H9 (cell line): ENCODE measurements around the gene SP8. TPM values are rescaled to one million over a fixed set of nuclear protein-coding genes. Genes with fewer than 3 reads are reported as not detected.

Experiments
- DNase-seq: peaks from one replicate; pipeline ENCODE4 v3.0.0-alpha.2; 2017
- H2AFZ ChIP-seq: one replicate; pipeline ENCODE4 v1.6.1; 2013; ENCODE audit warnings: mild to moderate bottlenecking, low read length, control low read depth, moderate library complexity
- H2AK5ac ChIP-seq: 2 replicates; pipeline ENCODE4 v1.6.1; 2013; ENCODE audit warnings: low read length, control low read depth, mixed read lengths; ENCODE audit not compliant: insufficient read length
- H2BK120ac ChIP-seq: one replicate; pipeline ENCODE4 v1.6.1; 2013; ENCODE audit warnings: low read depth, mild to moderate bottlenecking, low read length, control low read depth, inconsistent platforms; ENCODE audit not compliant: poor library complexity, severe bottlenecking
- H2BK12ac ChIP-seq: 2 replicates; pipeline ENCODE4 v1.6.1; 2013; ENCODE audit warnings: low read length, control low read depth, mixed read lengths, low read depth; ENCODE audit not compliant: insufficient read length
- H2BK15ac ChIP-seq: 2 replicates; pipeline ENCODE4 v1.6.1; 2013; ENCODE audit warnings: low read depth, low read length, control low read depth
- H2BK20ac ChIP-seq: one replicate; pipeline ENCODE4 v1.6.1; 2013; ENCODE audit warnings: low read depth, mild to moderate bottlenecking, low read length, control low read depth, inconsistent platforms; ENCODE audit not compliant: poor library complexity, severe bottlenecking
- H2BK5ac ChIP-seq: 2 replicates; pipeline ENCODE4 v1.6.1; 2013; ENCODE audit warnings: low read length, control low read depth, mixed read lengths; ENCODE audit not compliant: insufficient read length
- H3K14ac ChIP-seq: 2 replicates; pipeline ENCODE4 v1.6.1; 2013; ENCODE audit warnings: low read length, control low read depth; ENCODE audit not compliant: insufficient read depth
- H3K18ac ChIP-seq: 2 replicates; pipeline ENCODE4 v1.6.1; 2013; ENCODE audit warnings: low read depth, mild to moderate bottlenecking, mixed read lengths, low read length, control low read depth; ENCODE audit not compliant: insufficient read length
- H3K23ac ChIP-seq: 2 replicates; pipeline ENCODE4 v1.6.1; 2013; ENCODE audit warnings: low read length, control low read depth, mixed read lengths, low read depth; ENCODE audit not compliant: insufficient read length
- H3K23me2 ChIP-seq: 2 replicates; pipeline ENCODE4 v1.6.1; 2013; ENCODE audit warnings: low read depth, mild to moderate bottlenecking, mixed read lengths, low read length, control low read depth; ENCODE audit not compliant: insufficient read length, poor library complexity, severe bottlenecking
- H3K27ac ChIP-seq: 2 replicates; pipeline ENCODE4 v1.5.1; 2013; ENCODE audit warnings: low read length, control low read depth, mixed read lengths, low read depth; ENCODE audit not compliant: insufficient read length
- H3K27me3 ChIP-seq: 2 replicates; pipeline ENCODE4 v1.6.1; 2013; ENCODE audit warnings: low read length, control low read depth, inconsistent platforms; ENCODE audit not compliant: insufficient read depth
- H3K4ac ChIP-seq: 2 replicates; pipeline ENCODE4 v1.6.1; 2013; ENCODE audit warnings: low read depth, mild to moderate bottlenecking, control low read depth, inconsistent platforms, low read length, moderate library complexity
- H3K4me1 ChIP-seq: 2 replicates; pipeline ENCODE4 v1.6.1; 2013; ENCODE audit warnings: low read length, control low read depth, inconsistent platforms; ENCODE audit not compliant: insufficient read depth
- H3K4me2 ChIP-seq: 2 replicates; pipeline ENCODE4 v1.6.1; 2013; ENCODE audit warnings: low read length, control low read depth, mixed read lengths; ENCODE audit not compliant: insufficient read length, insufficient read depth
- H3K56ac ChIP-seq: 2 replicates; pipeline ENCODE4 v1.6.1; 2013; ENCODE audit warnings: low read depth, mild to moderate bottlenecking, mixed read lengths, low read length, control low read depth; ENCODE audit not compliant: insufficient read length
- H3K79me1 ChIP-seq: 2 replicates; pipeline ENCODE4 v1.6.1; 2013; ENCODE audit warnings: low read depth, mild to moderate bottlenecking, moderate library complexity, low read length, control low read depth, inconsistent platforms; ENCODE audit not compliant: insufficient read depth, poor library complexity, severe bottlenecking
- H3K79me2 ChIP-seq: 2 replicates; pipeline ENCODE4 v1.6.1; 2013; ENCODE audit warnings: low read length, control low read depth, inconsistent platforms; ENCODE audit not compliant: insufficient read depth
- H3K9ac ChIP-seq: 2 replicates; pipeline ENCODE4 v1.6.1; 2013; ENCODE audit warnings: low read length, control low read depth, mixed read lengths; ENCODE audit not compliant: insufficient read length; ENCODE audit errors: extremely low read depth
- H3K9me3 ChIP-seq: one replicate; pipeline ENCODE4 v1.6.1; 2013; ENCODE audit warnings: low read depth, low read length, inconsistent platforms; ENCODE audit not compliant: control insufficient read depth
- H3T11ph ChIP-seq: one replicate; pipeline ENCODE4 v1.6.1; 2013; ENCODE audit warnings: mild to moderate bottlenecking, low read length, control low read depth, inconsistent platforms
- H4K20me1 ChIP-seq: one replicate; pipeline ENCODE4 v1.6.1; 2013; ENCODE audit not compliant: control insufficient read depth, insufficient read length, insufficient read depth
- H4K5ac ChIP-seq: 2 replicates; pipeline ENCODE4 v1.6.1; 2013; ENCODE audit warnings: low read depth, mild to moderate bottlenecking, mixed read lengths, low read length, control low read depth; ENCODE audit not compliant: insufficient read length
- H4K8ac ChIP-seq: replicated peaks from 2 replicates; pipeline ENCODE4 v1.6.1; 2013; ENCODE audit warnings: low read length, control low read depth, mixed read lengths, low read depth; ENCODE audit not compliant: insufficient read length
- H4K91ac ChIP-seq: 2 replicates; pipeline ENCODE4 v1.6.1; 2013; ENCODE audit warnings: low read depth, mild to moderate bottlenecking, moderate library complexity, mixed read lengths, low read length, control low read depth; ENCODE audit not compliant: insufficient read length
- H3K27ac Mint-ChIP-seq, 3 experiments: 2 replicates in 2 of 3; 3 replicates in 1 of 3; pipeline ENCODE4 v1.8.0; 2020 to 2021; ENCODE audit warnings: mixed read lengths in 3 of 3, mild to moderate bottlenecking in 1 of 3, moderate library complexity in 1 of 3
- H3K27me3 Mint-ChIP-seq: 2 replicates; pipeline ENCODE4 v1.8.0; 2021; ENCODE audit warnings: low read depth, mild to moderate bottlenecking, moderate library complexity, mixed read lengths
- H3K36me3 Mint-ChIP-seq, 3 experiments: 2 replicates in 2 of 3; 3 replicates in 1 of 3; pipeline ENCODE4 v1.8.0; 2020 to 2021; ENCODE audit warnings: low read depth in 3 of 3, mixed read lengths in 3 of 3; ENCODE audit not compliant: insufficient read depth in 1 of 3
- H3K4me1 Mint-ChIP-seq, 2 experiments: 2 replicates each; pipeline ENCODE4 v1.8.0; 2020; ENCODE audit warnings: mixed read lengths in 2 of 2
- H3K4me3 Mint-ChIP-seq, 2 experiments: 2 replicates in 1 of 2; 3 replicates in 1 of 2; pipeline ENCODE4 v1.8.0; 2020 to 2021; ENCODE audit warnings: mild to moderate bottlenecking in 2 of 2, mixed read lengths in 2 of 2, moderate library complexity in 1 of 2
- H3K9me3 Mint-ChIP-seq, 2 experiments: 2 replicates in 1 of 2; 3 replicates in 1 of 2; pipeline ENCODE4 v1.8.0; 2020; ENCODE audit warnings: mild to moderate bottlenecking in 2 of 2, mixed read lengths in 2 of 2, moderate library complexity in 1 of 2
- WGBS: extraction: QIAGEN DNeasy Blood & Tissue Kit; methylation state at CpG from one replicate; pipeline ENCODE4 v1.1.7; 2013; ENCODE audit warnings: missing lambda C conversion rate, low lambda C conversion rate, mixed read lengths; ENCODE audit not compliant: insufficient read length; ENCODE audit errors: extremely low coverage; 5-methylcytosine and 5-hydroxymethylcytosine counted together
- total RNA-seq: library from RNA; stranded (reverse); gene quantifications from 2 replicates; pipeline ENCODE4 v1.2.1, GENCODE V29; 2021
- TF ChIP-seq, protein P1 (sequence below): fragments of 200-600 bp; sonication (generic); conservative IDR thresholded peaks from 3 replicates; pipeline ENCODE4 v1.8.0; 2021; ENCODE audit warnings: antibody characterized with exemption, mild to moderate bottlenecking

Gene SP8
- total RNA-seq, 1 experiment from 2014 or later, result 3.5 TPM

DNA sequence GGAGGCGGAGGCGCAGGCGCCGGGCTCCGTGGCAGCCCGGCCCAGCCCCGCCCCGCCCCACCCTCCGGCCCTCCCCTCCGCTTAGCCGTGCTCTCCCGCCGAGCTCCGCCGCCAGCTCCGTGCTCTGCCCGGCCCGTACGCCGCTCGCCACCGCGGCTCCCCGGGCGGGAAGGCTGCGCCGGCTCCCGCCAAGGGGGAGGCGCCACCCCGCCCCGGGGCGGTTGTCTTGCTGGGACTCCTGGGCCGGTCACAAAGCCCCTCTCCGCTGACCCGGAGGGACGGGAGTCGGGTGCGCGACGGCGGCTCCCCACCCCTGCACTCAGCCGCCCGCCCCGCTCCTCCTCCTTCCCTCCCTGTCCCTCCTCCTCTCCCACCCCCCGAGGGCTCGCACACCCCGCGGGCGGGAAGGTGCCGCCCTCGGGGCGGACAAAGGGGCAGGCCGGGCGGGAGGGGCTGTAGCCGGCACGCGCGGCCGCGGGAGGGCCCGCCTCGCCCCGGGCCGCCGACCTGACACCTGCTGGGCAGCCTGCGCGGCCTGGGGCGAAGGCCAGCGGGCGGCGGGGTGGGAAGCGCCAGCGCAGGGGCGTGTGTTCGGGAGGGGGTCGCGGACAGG is 11.5 kb upstream of the SP8 start:
- no peak overlapping the region for H2AFZ ChIP-seq
- peaks cover 54 to 68% of the 10 kb centered on the region in 2 experiments for H3K4me1 Mint-ChIP-seq
- H3K27me3 Mint-ChIP-seq, result peaks cover 36% of the 10 kb centered on the region

More for the DNA sequence above, 11.5 kb upstream of the SP8 start:
- H3K4me3 Mint-ChIP-seq, result peak overlapping the region; percentile 60 to 80
- peaks cover 16% of the 10 kb centered on the region for H3K27me3 ChIP-seq
- no peak overlapping the region for H3K4ac ChIP-seq
- no peak overlapping the region for H2AK5ac ChIP-seq
- H3K79me2 ChIP-seq, result peaks cover 2% of the 10 kb centered on the region; the same call in 1 of the 2 replicates
- no peak overlapping the region for H2BK120ac ChIP-seq
- H3K4me1 ChIP-seq, result peaks cover 7% of the 10 kb centered on the region
- no peak overlapping the region for H2BK20ac ChIP-seq
- H4K91ac ChIP-seq, result no peak overlapping the region
- no peaks in the 10 kb centered on the region for H3K9me3 ChIP-seq
- H2BK5ac ChIP-seq, result no peak overlapping the region
- H4K20me1 ChIP-seq, result no peaks in the 10 kb centered on the region
- H3K9me3 Mint-ChIP-seq, result no peaks in the 10 kb centered on the region; a peak in 2 of 5 replicates
- peak overlapping the region; percentile 98 for H3K4me2 ChIP-seq
- no peak overlapping the region; a peak in 1 of 7 replicates for H3K27ac Mint-ChIP-seq
- no peak overlapping the region for H4K8ac ChIP-seq
- H3K56ac ChIP-seq, result no peak overlapping the region
- H2BK12ac ChIP-seq, result no peak overlapping the region
- no CpG with 5 or more reads among the region's 77 CpGs for WGBS
- no peak overlapping the region for H4K5ac ChIP-seq
- H3K9ac ChIP-seq, result no peak overlapping the region
- H3K79me1 ChIP-seq, result no peaks in the 10 kb centered on the region
- no peak overlapping the region for H3K14ac ChIP-seq
- peak; percentile 77 for DNase-seq
- no peak overlapping the region for H3K18ac ChIP-seq
- TF ChIP-seq, protein P1, sequence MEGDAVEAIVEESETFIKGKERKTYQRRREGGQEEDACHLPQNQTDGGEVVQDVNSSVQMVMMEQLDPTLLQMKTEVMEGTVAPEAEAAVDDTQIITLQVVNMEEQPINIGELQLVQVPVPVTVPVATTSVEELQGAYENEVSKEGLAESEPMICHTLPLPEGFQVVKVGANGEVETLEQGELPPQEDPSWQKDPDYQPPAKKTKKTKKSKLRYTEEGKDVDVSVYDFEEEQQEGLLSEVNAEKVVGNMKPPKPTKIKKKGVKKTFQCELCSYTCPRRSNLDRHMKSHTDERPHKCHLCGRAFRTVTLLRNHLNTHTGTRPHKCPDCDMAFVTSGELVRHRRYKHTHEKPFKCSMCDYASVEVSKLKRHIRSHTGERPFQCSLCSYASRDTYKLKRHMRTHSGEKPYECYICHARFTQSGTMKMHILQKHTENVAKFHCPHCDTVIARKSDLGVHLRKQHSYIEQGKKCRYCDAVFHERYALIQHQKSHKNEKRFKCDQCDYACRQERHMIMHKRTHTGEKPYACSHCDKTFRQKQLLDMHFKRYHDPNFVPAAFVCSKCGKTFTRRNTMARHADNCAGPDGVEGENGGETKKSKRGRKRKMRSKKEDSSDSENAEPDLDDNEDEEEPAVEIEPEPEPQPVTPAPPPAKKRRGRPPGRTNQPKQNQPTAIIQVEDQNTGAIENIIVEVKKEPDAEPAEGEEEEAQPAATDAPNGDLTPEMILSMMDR, result no peak
- peaks cover 17% of the 10 kb centered on the region for H3K23me2 ChIP-seq
- H3K23ac ChIP-seq, result no peak overlapping the region
- no peak overlapping the region for H3K27ac ChIP-seq
- H3T11ph ChIP-seq, result no peak overlapping the region
- H3K36me3 Mint-ChIP-seq, result no peaks in the 10 kb centered on the region
- H2BK15ac ChIP-seq, result no peak overlapping the region
